Measurements from ENCODE around the gene PTPRM. TPM values are rescaled to one million over a fixed set of nuclear protein-coding genes. Genes with fewer than 3 reads are reported as not detected.

Gene PTPRM
- total and polyA plus RNA-seq, 2 of the 8 experiments (the other 6 are each of a cell fraction or from before 2014, with no cell fraction given), result 4.1 to 7.0 TPM

GRCh38 chr18:7521226-7521856 is 45.8 kb upstream of the PTPRM start (continued):
- TF ChIP-seq CHD7 (IDR thresholded peaks at IDR 0.05; ENCODE audit: insufficient replicate concordance, low read length) (no peak), ZNF274 (IDR thresholded peaks at IDR 0.05; ENCODE audit: borderline replicate concordance, extremely low read depth, low read length) (no peak), TCF12 (IDR thresholded peaks at IDR 0.05; ENCODE audit: low read depth, low read length) (no peak), TEAD4 (IDR thresholded peaks at IDR 0.05; ENCODE audit: low read depth, low read length) (no peak), MAFK (IDR thresholded peaks at IDR 0.05; ENCODE audit: low read depth, low read length) (no peak), CTCF (IDR thresholded peaks at IDR 0.05; ENCODE audit: control extremely low read depth in 1 of 3, insufficient read depth in 1 of 3, low read depth in 1 of 3, low read length in 3 of 3) (no peak), CEBPB (IDR thresholded peaks at IDR 0.05; ENCODE audit: low read depth, low read length) (no peak), EGR1 (IDR thresholded peaks at IDR 0.05; ENCODE audit: borderline replicate concordance, low read depth, low read length) (no peak), SRF (IDR thresholded peaks at IDR 0.05; ENCODE audit: low read depth, low read length) (no peak)
